HL-60 (cell line): ENCODE results near the gene SPEM1.

Experiments
- DNase-seq, 2 experiments: peaks; one replicate each; pipeline ENCODE4 v3.0.0-alpha.2; 2010 to 2020; ENCODE audit warnings: low read depth in 1 of 2, low spot score in 1 of 2
- H3K27ac ChIP-seq: fragments of 250-450 bp; sonication (Bioruptor Pico); replicated peaks from 2 replicates; pipeline ENCODE4 v1.5.1; 2020; ENCODE audit warnings: mild to moderate bottlenecking, moderate library complexity
- H3K27me3 ChIP-seq: fragments of 250-450 bp; sonication (Bioruptor Pico); 2 replicates; pipeline ENCODE4 v1.5.1; 2021; ENCODE audit warnings: mild to moderate bottlenecking, moderate library complexity; ENCODE audit not compliant: insufficient read depth, poor library complexity, severe bottlenecking
- H3K4me3 ChIP-seq: replicated peaks from 2 replicates; pipeline ENCODE4 v1.5.1; 2011; ENCODE audit warnings: mild to moderate bottlenecking, control low read depth, low read length; ENCODE audit not compliant: insufficient read depth
- CTCF ChIP-seq: IDR thresholded peaks from one replicate; pipeline ENCODE4 v1.5.1; 2011; ENCODE audit warnings: low read length, control low read depth, inconsistent platforms; ENCODE audit not compliant: insufficient read depth
- GABPA ChIP-seq: IDR thresholded peaks from 2 replicates; pipeline ENCODE4 v1.6.1; 2012; ENCODE audit warnings: low read depth
- POLR2AphosphoS5 ChIP-seq: IDR thresholded peaks from 2 replicates; pipeline ENCODE4 v1.6.1; 2012; ENCODE audit warnings: low read depth
- REST ChIP-seq: IDR thresholded peaks from 2 replicates; pipeline ENCODE4 v1.6.1; 2012; ENCODE audit warnings: low read depth; ENCODE audit not compliant: insufficient replicate concordance
- SPI1 ChIP-seq: IDR thresholded peaks from 2 replicates; pipeline ENCODE4 v1.6.1; 2012; ENCODE audit warnings: low read depth, mild to moderate bottlenecking, borderline replicate concordance

The SPEM1 gene

GRCh38 chr17:7392696-7393612 is 27.2 kb upstream of the SPEM1 start:
- Histone ChIP-seq H3K27me3 (no peaks in the 10 kb centered on the region), H3K4me3 (no peak overlapping the region), H3K27ac (no peak overlapping the region)
- TF ChIP-seq CTCF: no peak
- no peak for TF ChIP-seq GABPA
- TF ChIP-seq REST: no peak
- TF ChIP-seq SPI1: no peak
- TF ChIP-seq POLR2AphosphoS5: no peak
- DNase-seq: no peak

DNA sequence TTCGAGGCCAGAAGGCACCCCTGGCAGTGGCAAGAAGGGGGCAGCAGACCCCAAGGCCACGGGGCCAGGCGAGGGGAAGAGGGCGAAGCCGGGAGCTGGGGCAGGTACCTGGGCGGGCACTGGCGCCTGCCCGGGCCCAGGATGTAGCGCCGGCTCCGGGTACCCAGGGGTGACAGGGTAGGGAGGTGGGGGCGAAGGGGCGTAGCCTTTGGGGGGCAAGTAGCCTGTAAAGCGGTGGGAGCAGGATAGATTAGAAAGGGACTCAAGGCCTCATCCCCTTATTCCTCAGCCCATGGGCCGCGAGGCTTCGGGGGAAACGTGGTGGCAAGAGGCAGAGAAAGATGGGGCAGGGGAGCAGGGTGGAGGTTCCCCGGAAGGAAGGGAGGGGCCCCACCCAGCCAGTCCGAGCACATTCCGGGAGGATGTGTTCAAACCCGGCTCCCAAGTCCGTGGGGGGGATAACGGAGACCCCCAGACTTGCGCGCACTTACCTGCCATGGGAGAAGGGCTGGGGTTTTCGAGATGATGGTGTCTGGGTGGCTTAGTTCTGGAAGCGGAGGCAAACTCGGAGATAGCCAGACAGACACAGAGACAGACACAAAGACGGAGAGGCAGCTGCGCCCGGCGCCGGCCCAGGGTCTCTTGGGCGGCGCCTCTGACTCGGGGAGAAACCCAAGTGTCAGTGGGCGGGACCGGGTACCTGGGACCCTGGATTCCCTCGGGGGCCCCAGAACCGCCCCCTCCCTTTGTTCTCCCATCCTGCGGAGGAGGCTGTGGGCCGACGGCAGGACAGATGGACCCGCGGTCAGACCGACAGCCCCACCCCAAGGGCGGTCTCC is 26.3 kb upstream of the SPEM1 start:
- TF ChIP-seq SPI1 (no peak), GABPA (no peak), CTCF (no peak), REST (no peak), POLR2AphosphoS5 (no peak)
- DNase-seq: no peak
- H3K27ac ChIP-seq: no peak overlapping the region

DNA sequence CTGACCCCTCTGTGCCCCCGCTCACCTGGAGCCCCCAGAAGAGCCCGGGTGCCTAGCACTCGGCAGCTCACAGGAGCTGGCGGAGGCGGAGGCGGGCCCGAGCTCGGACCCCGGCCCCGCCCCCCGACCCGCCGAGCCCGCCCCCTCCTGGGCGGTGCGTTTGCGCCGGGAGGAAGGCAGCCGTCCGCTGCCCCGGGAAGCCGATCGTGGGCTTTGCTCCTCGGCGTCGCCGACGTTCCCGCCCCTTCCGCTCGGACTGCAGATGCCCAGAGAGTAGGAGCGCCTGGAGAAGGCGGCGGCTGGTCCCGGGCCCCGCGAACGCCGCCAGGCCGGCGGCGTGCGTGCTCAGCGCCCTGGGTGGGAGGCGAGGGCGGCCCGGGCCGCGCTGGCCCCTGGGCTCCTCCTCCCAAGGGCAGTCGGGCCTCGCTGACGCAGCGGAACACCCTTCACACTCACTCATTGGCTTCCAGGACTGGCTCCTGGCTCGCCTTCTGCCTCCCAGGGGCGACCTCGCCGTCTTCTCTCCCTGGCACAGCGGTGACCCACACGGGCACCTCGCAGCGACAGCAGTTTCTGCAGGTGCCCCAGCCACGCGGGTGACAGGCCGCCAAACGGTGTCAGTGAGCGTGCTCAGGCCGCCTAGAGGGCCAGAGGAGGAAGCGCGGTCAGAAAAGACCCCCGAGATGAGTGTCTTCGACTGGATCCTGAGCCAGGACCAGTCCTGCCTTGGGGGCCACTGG is 25.5 kb upstream of the SPEM1 start, which contains the start of gene PLSCR3:
Gene PLSCR3, minus strand, starts transcription at position 74 of the 740 bp plus-strand sequence. CDS start 415 bp downstream, outside the sequence.
- Histone ChIP-seq H3K27me3 (no peaks in the 10 kb centered on the region), H3K27ac (peak within 1 kb of the TSS; percentile 48; the same call in 1 of the 2 replicates), H3K4me3 (peak within 1 kb of the TSS; percentile 58)
- TF ChIP-seq GABPA (no peak), POLR2AphosphoS5 (no peak; the same call in 1 of the 2 replicates), SPI1 (no peak), CTCF (no peak), REST (no peak)
- DNase-seq: peak; percentile 58 to 70

More for the DNA sequence above, 26.3 kb upstream of the SPEM1 start:
- H3K4me3 ChIP-seq: peak overlapping the region; percentile 58
- no peaks in the 10 kb centered on the region for H3K27me3 ChIP-seq
